ENCODE results near the gene IL11. TPM values are rescaled to one million over a fixed set of nuclear protein-coding genes. Genes with fewer than 3 reads are reported as not detected.

The IL11 gene
- total and polyA plus RNA-seq, 2 of the 13 experiments (the other 11 are each of a cell fraction or from before 2014, with no cell fraction given) = 2.5 to 2.9 TPM

- TF ChIP-seq NONO (IDR thresholded peaks at IDR 0.05) = no peak
- no peak for TF ChIP-seq NONO (CRISPR knock-in tag; conservative IDR thresholded peaks at IDR 0.05)
- TF ChIP-seq MYC (CRISPR knock-in tag; IDR thresholded peaks at IDR 0.05; ENCODE audit: borderline replicate concordance) = peak; percentile 42; the same call in 1 of the 2 replicates
- TF ChIP-seq SIX4 (CRISPR knock-in tag; IDR thresholded peaks at IDR 0.05) = no peak
- no peak for TF ChIP-seq ZFP62 (CRISPR knock-in tag; IDR thresholded peaks at IDR 0.05)
- TF ChIP-seq ZNF530 (CRISPR knock-in tag; IDR thresholded peaks at IDR 0.05; ENCODE audit: low read depth) = no peak
- no peak for TF ChIP-seq ZHX1 (CRISPR knock-in tag; IDR thresholded peaks at IDR 0.05; ENCODE audit: low read depth)
- TF ChIP-seq SUZ12 (IDR thresholded peaks at IDR 0.05; ENCODE audit: low read depth, low read length) = no peak
- peak; percentile 99 for TF ChIP-seq ZBTB40 (IDR thresholded peaks at IDR 0.05)
- TF ChIP-seq ZBTB40 (CRISPR knock-in tag; IDR thresholded peaks at IDR 0.05) = peak; percentile 100
- no peak for TF ChIP-seq ZBTB39 (CRISPR knock-in tag; IDR thresholded peaks at IDR 0.05)
- TF ChIP-seq ZNF546 (CRISPR knock-in tag; conservative IDR thresholded peaks at IDR 0.05) = no peak
- TF ChIP-seq KLF6 (CRISPR knock-in tag; IDR thresholded peaks at IDR 0.05) = peak; percentile 46; the same call in 1 of the 2 replicates
- peak; percentile 66 for TF ChIP-seq PITX1 (CRISPR knock-in tag; IDR thresholded peaks at IDR 0.05)
- TF ChIP-seq SIX1 (CRISPR knock-in tag; IDR thresholded peaks at IDR 0.05; ENCODE audit: borderline replicate concordance) = no peak
- TF ChIP-seq ZBTB20 (CRISPR knock-in tag; IDR thresholded peaks at IDR 0.05; ENCODE audit: borderline replicate concordance, low read depth) = no peak; the same call in 1 of the 2 replicates
These were observed 31.0 kb downstream of the IL11 start, which contains the start of gene KMT5C (continued) for GRCh38 chr19:55339105-55339888.
